GM19328 (cell line): ENCODE data around the gene NOXA1.
"Not testable (repeated sequence)": the region's sequence is repeated elsewhere in the genome, so short reads cannot be mapped to it uniquely, and the experiment has no call there.

Source experiments
- ATAC-seq: cut with Tn5 transposase; IDR thresholded peaks from one replicate; pipeline ENCODE4 v1.9.1; 2021; ENCODE audit warnings: mild to moderate bottlenecking, moderate library complexity; ENCODE audit not compliant: unreplicated experiment

Gene NOXA1

GRCh38 chr9:137404961-137405567 is 18.1 kb upstream of the NOXA1 start:
- no peak for ATAC-seq

GRCh38 chr9:137405677-137406081 is 17.5 kb upstream of the NOXA1 start:
- ATAC-seq, result no peak

- no peak for ATAC-seq
Measured at GRCh38 chr9:137406085-137406760, 17.0 kb upstream of the NOXA1 start.

- ATAC-seq, result no peak
Measured at GRCh38 chr9:137406876-137407589, 16.2 kb upstream of the NOXA1 start.

DNA sequence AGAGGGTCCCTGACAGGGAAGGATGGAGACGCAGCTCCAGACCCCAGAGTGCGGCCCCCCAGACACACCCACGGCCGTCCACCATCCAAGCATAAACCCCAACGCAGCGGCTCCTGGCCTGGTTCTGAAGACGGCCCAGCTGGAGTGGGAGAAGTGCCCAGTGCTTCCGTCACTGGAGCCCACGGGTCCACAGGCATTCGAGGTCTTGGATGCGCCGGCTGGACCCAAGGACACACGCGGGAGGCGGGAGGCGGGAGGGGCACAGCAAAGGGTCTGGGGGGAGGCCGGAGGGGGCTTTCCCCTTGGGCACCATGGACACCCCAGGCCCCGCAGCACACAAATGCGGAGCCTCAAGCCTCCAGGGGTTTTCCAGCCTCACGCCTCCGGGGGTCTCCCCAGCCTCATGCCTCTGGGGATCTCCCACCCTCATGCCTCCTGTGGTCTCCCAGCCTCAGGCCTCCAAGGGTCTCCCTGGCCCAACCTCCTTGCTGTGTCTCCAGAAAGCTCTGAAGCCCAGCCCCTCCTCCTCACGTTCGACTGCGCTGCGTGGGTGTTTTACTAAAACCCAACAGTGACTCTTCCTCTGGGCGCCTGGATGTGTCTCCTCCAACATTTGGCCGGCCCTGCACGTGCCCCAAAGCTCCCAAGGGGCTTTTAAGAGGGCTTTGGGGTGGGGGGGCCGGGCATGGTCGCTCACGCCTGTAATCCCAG is 15.4 kb upstream of the NOXA1 start:
- no peak for ATAC-seq

- ATAC-seq, result no peak
Measured at GRCh38 chr9:137408651-137409405, 14.4 kb upstream of the NOXA1 start.

GRCh38 chr9:137409515-137409914 is 13.7 kb upstream of the NOXA1 start:
- ATAC-seq, result no peak

- not testable (repeated sequence) for ATAC-seq
Measured at GRCh38 chr9:137410236-137410890, 12.8 kb upstream of the NOXA1 start.

DNA sequence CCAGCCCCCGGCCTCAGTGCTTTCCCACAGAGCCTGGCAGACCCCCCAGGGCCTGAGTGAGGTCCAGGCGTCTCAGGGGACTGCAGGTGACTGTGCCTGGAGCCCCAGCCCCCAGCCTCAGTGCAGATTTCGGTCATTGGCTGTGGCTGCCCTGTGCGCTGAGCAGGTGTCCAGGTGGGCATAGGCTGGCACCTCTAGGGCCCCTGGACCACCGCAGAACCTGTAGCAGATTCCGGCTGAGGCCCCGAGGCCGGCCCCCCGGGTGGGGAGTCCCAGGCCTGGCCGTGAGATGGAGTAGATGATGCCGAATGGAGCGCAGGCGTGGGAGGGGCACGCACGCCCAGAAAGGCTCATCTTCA is 12.3 kb upstream of the NOXA1 start:
- no peak for ATAC-seq

DNA sequence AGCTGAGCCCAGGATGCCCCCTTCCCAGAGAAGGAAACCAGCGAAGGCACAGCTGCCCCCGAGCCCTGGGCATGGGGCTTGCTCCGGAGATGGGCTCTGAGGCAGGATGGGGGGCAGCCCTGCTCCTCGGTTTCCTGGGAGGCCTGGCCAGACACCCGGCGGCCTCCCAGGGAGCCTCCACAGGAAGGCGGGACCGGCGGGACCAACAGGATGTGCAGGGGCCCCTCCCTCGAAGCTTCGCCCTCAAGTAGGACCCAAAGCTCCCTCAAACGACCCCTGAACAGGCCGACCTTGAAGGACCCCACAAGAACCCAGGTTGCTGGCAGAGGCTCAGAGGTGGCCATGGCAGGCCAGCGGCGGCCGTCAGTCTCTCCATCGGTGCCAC is 11.9 kb upstream of the NOXA1 start:
- no peak for ATAC-seq

GRCh38 chr9:137411645-137412380 is 11.4 kb upstream of the NOXA1 start:
- no peak for ATAC-seq

- no peak for ATAC-seq
Measured at GRCh38 chr9:137412431-137412830, 10.8 kb upstream of the NOXA1 start.

DNA sequence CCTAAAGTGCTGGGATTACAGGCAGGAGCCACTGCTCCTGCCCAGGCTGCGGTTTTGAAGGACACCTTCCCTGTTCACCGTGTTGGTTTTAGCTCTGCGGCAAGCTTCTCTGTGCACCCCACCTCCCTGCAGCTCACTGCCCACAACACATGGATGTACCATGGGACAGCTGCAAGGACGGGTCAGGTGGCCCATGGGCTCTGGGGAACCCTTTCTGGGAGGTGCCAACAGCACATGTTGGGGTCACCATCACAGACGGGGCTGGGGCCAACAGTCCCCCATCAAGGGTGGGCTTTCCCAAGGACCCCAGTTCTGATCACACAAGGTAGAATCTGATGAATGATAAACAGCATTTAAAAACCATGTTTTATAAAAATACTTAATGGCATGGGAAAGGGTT is 7.7 kb upstream of the NOXA1 start:
- no peak for ATAC-seq

DNA sequence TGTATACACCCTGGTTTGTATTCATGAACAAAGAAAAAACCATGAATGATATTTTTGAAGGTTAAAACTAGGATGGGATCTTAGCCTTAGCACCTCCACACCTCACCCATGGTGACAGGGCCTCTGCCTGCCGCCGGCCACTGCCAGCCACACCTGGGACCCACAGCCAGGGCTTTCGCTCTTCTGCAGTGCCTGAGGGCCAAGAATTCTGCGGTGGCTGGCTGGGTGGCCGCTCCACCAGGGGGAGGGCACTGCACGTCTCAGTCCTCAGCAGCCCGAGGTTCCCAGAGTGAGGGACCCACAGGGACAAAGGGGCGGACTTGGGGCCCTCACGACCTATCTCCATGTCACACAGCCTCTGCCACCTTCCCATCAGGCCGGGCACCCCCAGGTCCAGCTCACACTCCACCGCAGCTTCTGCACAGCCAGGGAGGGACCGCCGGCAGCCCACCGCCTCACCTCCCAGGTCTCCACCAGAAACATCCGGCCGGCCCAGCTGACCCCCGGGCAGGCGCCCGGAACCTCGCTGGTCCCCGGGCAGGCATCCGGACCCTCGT is 7.1 kb upstream of the NOXA1 start:
- ATAC-seq, result no peak

GRCh38 chr9:137416563-137417151 is 6.5 kb upstream of the NOXA1 start:
- no peak for ATAC-seq

DNA sequence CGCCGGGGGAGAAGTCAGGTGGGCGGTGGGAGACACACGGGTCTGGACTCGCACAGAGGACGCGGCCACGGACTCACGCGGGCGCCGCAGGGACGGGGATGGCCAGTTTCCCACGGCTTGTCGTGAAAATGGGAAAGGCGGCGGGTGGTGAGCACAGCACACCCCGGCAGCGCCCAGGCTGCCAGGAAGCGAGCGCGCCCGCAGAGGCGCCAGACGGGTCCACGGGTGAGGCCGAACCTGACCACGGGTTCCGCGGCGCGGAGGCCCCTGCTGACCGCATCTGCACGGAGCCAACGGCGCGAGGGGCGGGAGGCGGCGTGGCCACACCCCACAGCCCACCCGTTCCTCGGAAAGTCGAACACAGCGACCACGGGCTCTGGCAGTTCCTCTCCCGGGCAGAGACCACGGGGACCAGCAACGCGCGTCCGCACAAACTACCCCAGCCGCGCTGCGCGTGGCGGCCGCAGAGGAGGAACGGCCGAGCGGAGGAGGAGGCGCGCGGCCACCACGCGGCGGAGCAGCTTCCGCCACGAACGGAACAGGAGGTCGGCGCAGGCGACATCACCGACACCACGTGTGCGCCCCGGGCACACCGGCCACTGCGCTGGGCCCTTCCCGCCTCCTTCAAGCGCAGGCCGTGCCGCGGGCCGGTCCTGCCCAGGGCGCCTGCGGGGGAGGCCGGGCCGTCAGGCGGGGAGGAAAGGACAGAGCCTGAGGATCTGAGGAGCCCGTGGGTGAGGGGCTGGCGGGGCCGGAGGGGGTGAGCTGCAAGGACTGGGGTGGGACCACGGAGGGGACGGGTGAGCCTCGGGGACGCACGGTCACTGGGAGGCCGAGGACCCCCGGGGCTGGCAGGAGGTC is 5.8 kb upstream of the NOXA1 start:
- no peak for ATAC-seq

DNA sequence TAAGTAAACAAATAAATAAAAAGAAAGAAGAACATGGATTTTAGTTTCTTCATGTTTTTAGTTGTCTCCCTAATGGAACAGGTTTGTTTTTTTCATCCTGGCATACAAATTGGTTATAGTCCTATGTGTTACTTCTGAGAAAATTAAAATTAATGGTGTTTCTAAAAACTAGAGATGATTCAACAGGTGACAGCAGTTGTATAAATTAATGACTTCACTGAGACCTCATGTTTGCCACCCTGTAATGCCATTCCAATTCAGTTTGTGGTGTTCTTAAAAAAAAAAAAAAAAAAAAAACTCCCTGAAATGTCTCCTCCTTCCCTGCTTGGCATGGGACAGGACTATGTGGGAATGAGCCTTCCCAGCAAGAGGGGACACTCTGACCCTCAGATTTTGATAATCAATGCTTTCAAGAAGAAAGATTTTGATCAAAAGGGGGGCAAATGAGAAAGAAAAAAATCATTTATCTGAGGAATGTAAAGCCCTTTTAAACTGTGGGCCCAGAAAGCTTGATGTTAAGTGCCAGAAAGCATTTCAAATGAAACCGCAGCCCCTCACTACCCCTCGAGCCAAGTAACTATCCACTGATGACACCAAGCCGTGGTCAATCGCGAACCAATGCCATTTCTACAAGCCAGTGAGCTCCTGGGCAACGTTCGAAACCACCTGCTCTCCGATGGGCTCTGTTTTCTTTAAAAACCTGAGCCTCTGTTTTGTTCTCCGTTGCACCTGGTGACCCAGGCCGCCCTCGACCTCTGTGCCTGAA is 1.2 kb upstream of the NOXA1 start:
- no peak for ATAC-seq
